HepG2 (cell line): ENCODE measurements around the gene TUBA1C. TPM values are rescaled to one million over a fixed set of nuclear protein-coding genes. Genes with fewer than 3 reads are reported as not detected.

Experiments
- AHR ChIP-seq: IDR thresholded peaks from 2 replicates; pipeline ENCODE4 v1.6.1; 2018; ENCODE audit warnings: missing genetic modification reagents, missing compliant biosample characterization
- ATF7 ChIP-seq, 2 experiments: fragments of 450-650 bp in 1 of 2; sonication (generic) in 1 of 2; formaldehyde crosslinking in 1 of 2; IDR thresholded peaks; 2 replicates each; pipeline versions ENCODE4 v1.4.0 to v1.6.1; 2016 to 2020; ENCODE audit warnings: antibody characterized with exemption in 1 of 2, mild to moderate bottlenecking in 1 of 2, missing genetic modification reagents in 1 of 2
- ATRX ChIP-seq: sonication (generic); formaldehyde crosslinking; IDR thresholded peaks from 2 replicates; pipeline ENCODE4 v1.4.0; 2020; ENCODE audit warnings: missing genetic modification reagents, borderline replicate concordance
- BRCA1 ChIP-seq: sonication (generic); formaldehyde crosslinking; IDR thresholded peaks from 2 replicates; pipeline ENCODE4 v1.4.0; 2020; ENCODE audit warnings: missing genetic modification reagents
- EZH2 ChIP-seq: conservative IDR thresholded peaks from 2 replicates; pipeline ENCODE4 v1.6.1; 2012; ENCODE audit warnings: mild to moderate bottlenecking, low read depth, low read length, moderate library complexity
- FOSL2 ChIP-seq: sonication (generic); formaldehyde crosslinking; IDR thresholded peaks from 2 replicates; pipeline ENCODE4 v1.4.0; 2020; ENCODE audit warnings: missing genetic modification reagents
- GTF2F1 ChIP-seq: fragments of 150-350 bp; IDR thresholded peaks from 2 replicates; pipeline ENCODE4 v1.6.1; 2014; ENCODE audit warnings: low read length
- HOXD1 ChIP-seq: sonication (generic); formaldehyde crosslinking; IDR thresholded peaks from 2 replicates; pipeline ENCODE4 v1.5.0; 2020; ENCODE audit warnings: missing genetic modification reagents
- KLF11 ChIP-seq: IDR thresholded peaks from 2 replicates; pipeline ENCODE4 v1.6.1; 2016; ENCODE audit warnings: missing compliant biosample characterization
- POGZ ChIP-seq: sonication (generic); formaldehyde crosslinking; IDR thresholded peaks from 2 replicates; pipeline ENCODE4 v1.4.0; 2020; ENCODE audit warnings: mild to moderate bottlenecking, missing genetic modification reagents
- SOX5 ChIP-seq: IDR thresholded peaks from 2 replicates; pipeline ENCODE4 v1.6.1; 2016; ENCODE audit warnings: borderline replicate concordance
- ZBTB42 ChIP-seq: sonication (generic); formaldehyde crosslinking; IDR thresholded peaks from 2 replicates; pipeline ENCODE4 v1.5.0; 2020; ENCODE audit warnings: mild to moderate bottlenecking, missing genetic modification reagents
- ZNF160 ChIP-seq: sonication (generic); formaldehyde crosslinking; IDR thresholded peaks from 2 replicates; pipeline ENCODE4 v1.8.0; 2022; ENCODE audit warnings: mild to moderate bottlenecking, inconsistent platforms, missing genetic modification reagents
- ZNF207 ChIP-seq: fragments of 450-650 bp; IDR thresholded peaks from 2 replicates; pipeline ENCODE4 v1.6.1; 2016; ENCODE audit warnings: antibody characterized with exemption, borderline replicate concordance
- ZNF260 ChIP-seq: sonication (generic); formaldehyde crosslinking; IDR thresholded peaks from 2 replicates; pipeline ENCODE4 v1.4.0; 2020; ENCODE audit warnings: missing genetic modification reagents, low read depth, mild to moderate bottlenecking, borderline replicate concordance
- ZNF747 ChIP-seq: sonication (generic); formaldehyde crosslinking; IDR thresholded peaks from 2 replicates; pipeline ENCODE4 v1.8.1; 2023; ENCODE audit warnings: missing genetic modification reagents, mild to moderate bottlenecking, borderline replicate concordance
- ZNF782 ChIP-seq: sonication (generic); formaldehyde crosslinking; IDR thresholded peaks from 2 replicates; pipeline ENCODE4 v1.4.0; 2020; ENCODE audit warnings: missing genetic modification reagents, mild to moderate bottlenecking, borderline replicate concordance
- ZSCAN22 ChIP-seq: sonication (generic); formaldehyde crosslinking; IDR thresholded peaks from 2 replicates; pipeline ENCODE4 v1.4.0; 2020; ENCODE audit warnings: mild to moderate bottlenecking, missing genetic modification reagents
- ZSCAN30 ChIP-seq: sonication (generic); formaldehyde crosslinking; IDR thresholded peaks from 2 replicates; pipeline ENCODE4 v1.5.0; 2020; ENCODE audit warnings: mild to moderate bottlenecking, missing genetic modification reagents
- polyA plus RNA-seq, 8 experiments: library from polyadenylated mRNA; depleted of rRNA in 3 of 8; stranded (reverse) in 7 of 8; unstranded in 1 of 8; fragments of >200 nt; fragmentation: Illumina TruSeq in 4 of 8; extraction: Trizol in 4 of 8; gene quantifications; 2 replicates each; pipeline versions ENCODE4 v1.2.1 to v1.2.3, GENCODE V29; 2011 to 2016; ENCODE audit warnings: low read depth in 4 of 8, missing spikeins in 1 of 8, mixed read lengths in 1 of 8; ENCODE audit not compliant: insufficient read depth in 1 of 8
- total RNA-seq, 5 experiments: library from RNA; depleted of rRNA; stranded (reverse); fragments of >200 nt; fragmentation: Illumina TruSeq; extraction: Trizol; gene quantifications; 2 replicates each; pipeline ENCODE4 v1.2.3, GENCODE V29; 2016; ENCODE audit warnings: low read depth in 1 of 5
- TF ChIP-seq, protein P1 (sequence below): fragments of 450-650 bp; IDR thresholded peaks from 2 replicates; pipeline ENCODE4 v1.6.1; 2017
- TF ChIP-seq, protein P2 (sequence below): IDR thresholded peaks from 2 replicates; pipeline ENCODE4 v1.6.1; 2016; ENCODE audit warnings: missing compliant biosample characterization, missing genetic modification reagents, borderline replicate concordance
- TF ChIP-seq, protein P3 (sequence below): sonication (generic); formaldehyde crosslinking; IDR thresholded peaks from 2 replicates; pipeline ENCODE4 v1.8.0; 2022; ENCODE audit warnings: mild to moderate bottlenecking, missing genetic modification reagents, borderline replicate concordance
- TF ChIP-seq, protein P4 (sequence below): sonication (generic); formaldehyde crosslinking; IDR thresholded peaks from 2 replicates; pipeline ENCODE4 v1.5.1; 2020; ENCODE audit warnings: missing genetic modification reagents, mild to moderate bottlenecking, borderline replicate concordance

The TUBA1C gene
- total and polyA plus RNA-seq, 2 of the 13 experiments (the other 11 are each of a cell fraction or from before 2014, with no cell fraction given) = 693 to 1,075 TPM

DNA sequence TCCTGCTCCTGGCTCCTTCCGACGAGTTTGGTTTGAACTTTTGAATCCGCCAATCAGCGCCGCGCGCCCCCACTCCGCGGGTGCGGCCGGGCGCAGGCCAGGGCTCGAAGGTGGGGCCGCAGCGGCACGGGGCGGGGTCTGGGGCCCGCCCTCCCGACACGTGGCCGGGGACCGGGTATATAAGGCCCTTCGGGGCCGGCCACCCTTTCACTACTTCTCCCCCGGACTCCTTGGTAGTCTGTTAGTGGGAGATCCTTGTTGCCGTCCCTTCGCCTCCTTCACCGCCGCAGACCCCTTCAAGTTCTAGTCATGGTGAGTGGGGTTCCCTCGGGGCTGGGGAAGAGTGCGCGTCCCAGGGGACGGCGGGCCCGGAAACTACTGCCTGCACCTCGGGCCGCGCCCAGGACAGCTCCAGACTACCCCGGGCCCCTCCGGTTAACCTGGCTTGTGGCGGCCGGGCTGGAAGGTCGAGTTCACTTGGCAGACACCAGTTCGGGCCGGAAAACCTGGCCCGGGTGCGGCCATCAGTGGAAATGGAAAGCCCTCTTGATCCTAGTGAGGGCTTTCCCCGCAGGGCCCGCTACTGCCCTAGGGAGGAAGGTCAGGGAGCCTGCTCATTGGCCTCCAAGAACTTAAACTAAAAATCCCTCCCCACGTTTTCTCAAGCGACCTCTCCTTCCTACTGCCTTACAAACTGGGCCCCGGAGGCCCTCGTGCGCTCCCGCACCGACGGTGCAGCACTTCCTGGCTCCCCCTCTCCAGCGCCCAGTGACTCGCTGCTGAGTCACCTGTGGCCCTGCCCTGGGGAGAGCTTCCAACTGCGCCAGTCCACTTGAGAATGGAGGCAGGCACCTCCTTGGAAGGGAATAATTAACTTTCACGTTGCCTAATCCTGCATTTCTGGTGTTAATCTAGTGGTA, at the start of gene TUBA1C (continued):
- TF ChIP-seq, protein P1, sequence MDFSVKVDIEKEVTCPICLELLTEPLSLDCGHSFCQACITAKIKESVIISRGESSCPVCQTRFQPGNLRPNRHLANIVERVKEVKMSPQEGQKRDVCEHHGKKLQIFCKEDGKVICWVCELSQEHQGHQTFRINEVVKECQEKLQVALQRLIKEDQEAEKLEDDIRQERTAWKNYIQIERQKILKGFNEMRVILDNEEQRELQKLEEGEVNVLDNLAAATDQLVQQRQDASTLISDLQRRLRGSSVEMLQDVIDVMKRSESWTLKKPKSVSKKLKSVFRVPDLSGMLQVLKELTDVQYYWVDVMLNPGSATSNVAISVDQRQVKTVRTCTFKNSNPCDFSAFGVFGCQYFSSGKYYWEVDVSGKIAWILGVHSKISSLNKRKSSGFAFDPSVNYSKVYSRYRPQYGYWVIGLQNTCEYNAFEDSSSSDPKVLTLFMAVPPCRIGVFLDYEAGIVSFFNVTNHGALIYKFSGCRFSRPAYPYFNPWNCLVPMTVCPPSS = no peak
- TF ChIP-seq AHR (no peak; the same call in 1 of the 2 replicates), SOX5 (CRISPR knock-in tag) (peak; percentile 39; the same call in 1 of the 2 replicates), ZNF747 (CRISPR knock-in tag) (0 out of 2 replicates have a peak, but pooled peaks have one; percentile 45), ATF7 (IDR thresholded peaks at IDR 0.05) (no peak), ATF7 (CRISPR knock-in tag; IDR thresholded peaks at IDR 0.05) (no peak), POGZ (CRISPR knock-in tag) (peak; percentile 71), ZNF782 (CRISPR knock-in tag) (0 out of 2 replicates have a peak, but pooled peaks have one; percentile 23), ZSCAN30 (CRISPR knock-in tag) (no peak), ZBTB42 (peak; percentile 50; the same call in 1 of the 2 replicates), ZNF260 (CRISPR knock-in tag) (no peak), BRCA1 (CRISPR knock-in tag) (peak; percentile 89), GTF2F1 (peak; percentile 93), KLF11 (CRISPR knock-in tag) (peak; percentile 57; the same call in 1 of the 2 replicates), HOXD1 (CRISPR knock-in tag) (peak; percentile 66; the same call in 1 of the 2 replicates), FOSL2 (CRISPR knock-in tag) (peak; percentile 96), EZH2 (no peak), ZNF207 (no peak), ZNF160 (CRISPR knock-in tag) (peak; percentile 90), ZSCAN22 (CRISPR knock-in tag) (peak; percentile 26; the same call in 1 of the 2 replicates), ATRX (CRISPR knock-in tag) (no peak)
- TF ChIP-seq, protein P2, sequence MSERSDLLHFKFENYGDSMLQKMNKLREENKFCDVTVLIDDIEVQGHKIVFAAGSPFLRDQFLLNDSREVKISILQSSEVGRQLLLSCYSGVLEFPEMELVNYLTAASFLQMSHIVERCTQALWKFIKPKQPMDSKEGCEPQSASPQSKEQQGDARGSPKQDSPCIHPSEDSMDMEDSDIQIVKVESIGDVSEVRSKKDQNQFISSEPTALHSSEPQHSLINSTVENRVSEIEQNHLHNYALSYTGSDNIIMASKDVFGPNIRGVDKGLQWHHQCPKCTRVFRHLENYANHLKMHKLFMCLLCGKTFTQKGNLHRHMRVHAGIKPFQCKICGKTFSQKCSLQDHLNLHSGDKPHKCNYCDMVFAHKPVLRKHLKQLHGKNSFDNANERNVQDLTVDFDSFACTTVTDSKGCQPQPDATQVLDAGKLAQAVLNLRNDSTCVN = peak; percentile 26; the same call in 1 of the 2 replicates
- TF ChIP-seq, protein P3, sequence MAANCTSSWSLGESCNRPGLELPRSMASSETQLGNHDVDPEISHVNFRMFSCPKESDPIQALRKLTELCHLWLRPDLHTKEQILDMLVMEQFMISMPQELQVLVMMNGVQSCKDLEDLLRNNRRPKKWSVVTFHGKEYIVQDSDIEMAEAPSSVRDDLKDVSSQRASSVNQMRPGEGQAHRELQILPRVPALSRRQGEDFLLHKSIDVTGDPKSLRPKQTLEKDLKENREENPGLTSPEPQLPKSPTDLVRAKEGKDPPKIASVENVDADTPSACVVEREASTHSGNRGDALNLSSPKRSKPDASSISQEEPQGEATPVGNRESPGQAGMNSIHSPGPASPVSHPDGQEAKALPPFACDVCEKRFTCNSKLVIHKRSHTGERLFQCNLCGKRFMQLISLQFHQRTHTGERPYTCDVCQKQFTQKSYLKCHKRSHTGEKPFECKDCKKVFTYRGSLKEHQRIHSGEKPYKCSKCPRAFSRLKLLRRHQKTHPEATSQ (CRISPR knock-in tag) = no peak
- TF ChIP-seq, protein P4, sequence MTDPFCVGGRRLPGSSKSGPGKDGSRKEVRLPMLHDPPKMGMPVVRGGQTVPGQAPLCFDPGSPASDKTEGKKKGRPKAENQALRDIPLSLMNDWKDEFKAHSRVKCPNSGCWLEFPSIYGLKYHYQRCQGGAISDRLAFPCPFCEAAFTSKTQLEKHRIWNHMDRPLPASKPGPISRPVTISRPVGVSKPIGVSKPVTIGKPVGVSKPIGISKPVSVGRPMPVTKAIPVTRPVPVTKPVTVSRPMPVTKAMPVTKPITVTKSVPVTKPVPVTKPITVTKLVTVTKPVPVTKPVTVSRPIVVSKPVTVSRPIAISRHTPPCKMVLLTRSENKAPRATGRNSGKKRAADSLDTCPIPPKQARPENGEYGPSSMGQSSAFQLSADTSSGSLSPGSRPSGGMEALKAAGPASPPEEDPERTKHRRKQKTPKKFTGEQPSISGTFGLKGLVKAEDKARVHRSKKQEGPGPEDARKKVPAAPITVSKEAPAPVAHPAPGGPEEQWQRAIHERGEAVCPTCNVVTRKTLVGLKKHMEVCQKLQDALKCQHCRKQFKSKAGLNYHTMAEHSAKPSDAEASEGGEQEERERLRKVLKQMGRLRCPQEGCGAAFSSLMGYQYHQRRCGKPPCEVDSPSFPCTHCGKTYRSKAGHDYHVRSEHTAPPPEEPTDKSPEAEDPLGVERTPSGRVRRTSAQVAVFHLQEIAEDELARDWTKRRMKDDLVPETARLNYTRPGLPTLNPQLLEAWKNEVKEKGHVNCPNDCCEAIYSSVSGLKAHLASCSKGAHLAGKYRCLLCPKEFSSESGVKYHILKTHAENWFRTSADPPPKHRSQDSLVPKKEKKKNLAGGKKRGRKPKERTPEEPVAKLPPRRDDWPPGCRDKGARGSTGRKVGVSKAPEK (CRISPR knock-in tag) = no peak
